ENCODE results near the gene HJV.

The HJV gene

DNA sequence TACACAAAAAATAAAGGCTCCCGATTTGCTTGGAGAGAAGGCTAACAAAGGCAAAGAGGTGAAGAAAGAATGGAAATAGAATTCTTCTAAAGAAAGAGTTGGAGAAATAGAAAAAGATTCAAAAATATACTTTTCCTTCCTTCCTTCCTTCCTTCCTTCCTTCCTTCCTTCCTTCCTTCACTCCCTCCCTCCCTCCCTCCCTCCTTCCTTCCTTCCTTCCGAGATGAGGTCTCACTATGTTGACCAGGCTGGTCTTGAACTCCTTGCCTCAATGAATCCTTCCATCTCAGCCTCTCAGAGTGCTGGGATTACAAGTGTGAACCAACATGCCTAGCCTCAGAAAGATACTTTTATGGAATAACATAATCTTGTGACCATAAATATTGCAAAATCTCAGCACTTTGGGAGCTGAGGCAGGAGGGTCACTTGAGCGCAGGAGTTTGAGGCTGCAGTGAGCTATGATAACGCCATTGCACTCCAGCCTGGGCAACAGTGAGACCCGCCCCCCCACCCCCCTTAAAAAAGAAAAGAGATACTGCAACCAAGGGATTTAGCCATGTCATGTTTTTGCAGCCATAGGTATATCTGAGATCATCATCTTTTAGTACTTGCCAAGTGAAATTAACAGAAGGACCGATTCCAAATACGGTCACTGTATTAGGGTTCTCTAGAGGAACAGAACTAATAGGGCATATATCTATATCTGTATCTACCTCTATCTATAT, 1.0 kb upstream of the HJV start:
- TF ChIP-seq, protein P1, sequence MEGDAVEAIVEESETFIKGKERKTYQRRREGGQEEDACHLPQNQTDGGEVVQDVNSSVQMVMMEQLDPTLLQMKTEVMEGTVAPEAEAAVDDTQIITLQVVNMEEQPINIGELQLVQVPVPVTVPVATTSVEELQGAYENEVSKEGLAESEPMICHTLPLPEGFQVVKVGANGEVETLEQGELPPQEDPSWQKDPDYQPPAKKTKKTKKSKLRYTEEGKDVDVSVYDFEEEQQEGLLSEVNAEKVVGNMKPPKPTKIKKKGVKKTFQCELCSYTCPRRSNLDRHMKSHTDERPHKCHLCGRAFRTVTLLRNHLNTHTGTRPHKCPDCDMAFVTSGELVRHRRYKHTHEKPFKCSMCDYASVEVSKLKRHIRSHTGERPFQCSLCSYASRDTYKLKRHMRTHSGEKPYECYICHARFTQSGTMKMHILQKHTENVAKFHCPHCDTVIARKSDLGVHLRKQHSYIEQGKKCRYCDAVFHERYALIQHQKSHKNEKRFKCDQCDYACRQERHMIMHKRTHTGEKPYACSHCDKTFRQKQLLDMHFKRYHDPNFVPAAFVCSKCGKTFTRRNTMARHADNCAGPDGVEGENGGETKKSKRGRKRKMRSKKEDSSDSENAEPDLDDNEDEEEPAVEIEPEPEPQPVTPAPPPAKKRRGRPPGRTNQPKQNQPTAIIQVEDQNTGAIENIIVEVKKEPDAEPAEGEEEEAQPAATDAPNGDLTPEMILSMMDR (conservative IDR thresholded peaks at IDR 0.05): no peak
- TF ChIP-seq ZFX (IDR thresholded peaks at IDR 0.05): no peak
- no peak overlapping the region for H3K27ac ChIP-seq

DNA sequence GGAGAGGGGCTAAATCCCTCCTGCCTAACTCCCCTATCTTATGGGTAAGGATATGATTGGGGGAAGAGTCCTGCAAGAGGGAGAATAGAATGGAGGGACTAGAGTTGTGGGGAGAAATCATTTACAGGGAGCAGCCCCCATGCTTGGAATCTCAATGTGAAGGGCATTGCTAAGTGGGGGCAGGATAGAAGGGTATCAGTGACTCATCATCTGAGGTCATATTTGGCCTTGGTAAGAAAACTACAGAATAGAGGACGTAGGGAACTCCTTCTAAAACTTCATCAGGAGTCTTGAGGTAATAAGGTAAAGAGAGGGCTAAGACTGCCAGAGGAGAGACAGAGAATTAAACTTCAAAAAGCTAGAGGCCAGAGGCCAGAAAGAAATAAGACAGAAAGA, 487 bp downstream of the HJV start:
- TF ChIP-seq, protein P1 (conservative IDR thresholded peaks at IDR 0.05): no peak
- no peak for TF ChIP-seq ZFX (IDR thresholded peaks at IDR 0.05)
- H3K27ac ChIP-seq: no peak overlapping the region

DNA sequence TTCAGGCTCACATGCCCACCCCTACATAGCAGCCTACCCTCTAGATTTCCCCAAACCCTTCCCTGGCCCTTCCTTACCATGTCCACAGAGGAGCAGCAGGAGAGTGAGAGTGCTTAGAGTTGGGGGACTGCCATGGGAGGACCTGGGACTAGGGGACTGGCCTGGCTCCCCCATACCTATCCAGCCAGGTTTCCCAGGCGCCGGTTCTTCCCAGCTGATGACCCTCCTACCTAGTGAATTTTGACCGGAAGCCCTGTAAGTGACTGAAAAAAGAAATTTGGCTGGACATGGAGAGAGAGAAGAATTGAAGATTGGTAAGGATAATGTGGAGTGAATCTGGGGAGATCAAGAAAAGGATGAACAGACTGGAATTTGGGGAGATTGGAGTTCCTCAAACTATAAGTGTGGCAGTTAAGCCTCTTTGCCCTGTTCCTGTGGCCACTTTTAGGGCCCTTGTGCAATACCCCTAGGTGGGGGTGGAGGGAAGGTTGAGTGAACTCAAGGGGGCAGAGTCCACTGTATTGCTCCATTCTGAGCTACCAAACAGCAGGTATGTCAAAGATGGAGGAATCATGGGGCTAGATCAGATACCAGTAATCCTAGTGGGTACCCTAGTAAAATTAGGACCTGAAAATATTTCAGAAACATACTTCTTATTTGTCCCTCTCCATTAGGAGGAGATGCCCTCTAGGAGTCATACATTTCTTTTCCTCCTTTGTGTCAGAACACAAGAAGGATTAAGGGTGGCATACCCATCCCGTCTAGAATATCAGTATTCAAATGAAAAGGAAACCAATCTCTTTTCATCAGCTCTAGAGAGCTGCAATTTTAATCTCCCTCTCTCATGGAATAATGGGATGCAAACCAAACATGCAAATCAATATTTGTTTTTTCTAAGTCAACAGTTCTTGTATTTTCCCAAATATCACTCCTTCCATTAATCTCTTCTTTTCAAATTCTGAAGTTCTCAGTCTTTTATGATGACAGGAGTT, 1.2 kb downstream of the HJV start:
- TF ChIP-seq, protein P1 (conservative IDR thresholded peaks at IDR 0.05): no peak
- TF ChIP-seq ZFX (IDR thresholded peaks at IDR 0.05): no peak

DNA sequence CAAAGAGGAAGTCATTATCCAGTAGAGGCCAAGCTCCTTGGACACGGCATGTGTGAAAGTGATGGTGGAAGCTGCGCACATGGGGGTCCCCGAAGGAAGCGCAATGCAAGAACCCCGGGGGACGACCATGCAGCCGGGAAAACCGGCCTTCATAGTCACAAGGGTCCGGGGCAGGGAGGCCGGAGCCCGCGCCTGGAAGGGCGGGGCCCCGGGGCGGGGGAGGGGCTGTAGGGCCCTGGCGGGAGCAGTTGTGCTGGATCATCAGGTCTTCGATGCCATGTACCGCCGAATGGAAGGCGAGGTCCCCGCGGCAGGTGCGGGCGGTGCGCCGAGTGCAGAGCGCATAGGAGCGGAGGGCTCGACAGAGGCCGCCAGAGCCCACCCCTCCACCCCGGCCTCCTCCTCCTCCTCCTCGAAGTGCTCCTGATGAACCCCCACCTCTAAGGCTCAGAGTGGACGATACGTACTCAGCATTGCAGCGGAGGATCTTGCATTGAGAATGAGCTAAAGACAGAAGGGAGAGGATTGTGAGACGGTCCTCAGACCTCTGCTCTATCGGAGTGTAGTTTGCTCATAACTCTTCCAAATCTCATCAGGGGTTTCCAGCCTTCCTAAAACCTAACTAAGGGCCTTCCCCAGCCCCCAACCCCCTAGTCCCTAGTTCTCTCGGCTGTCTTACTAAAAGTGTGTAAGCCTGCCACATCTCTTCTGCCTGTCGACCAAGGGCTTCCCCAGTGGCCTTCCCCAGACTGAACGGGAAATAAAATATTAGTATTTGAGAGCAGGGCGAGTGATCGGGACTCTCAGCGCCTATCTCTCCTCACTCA, 2.1 kb downstream of the HJV start:
- no peak overlapping the region for H3K27ac ChIP-seq
- TF ChIP-seq, protein P1 (conservative IDR thresholded peaks at IDR 0.05): no peak
- no peak for TF ChIP-seq ZFX (IDR thresholded peaks at IDR 0.05)

More for the DNA sequence above, 1.2 kb downstream of the HJV start:
- no peak overlapping the region for H3K27ac ChIP-seq

DNA sequence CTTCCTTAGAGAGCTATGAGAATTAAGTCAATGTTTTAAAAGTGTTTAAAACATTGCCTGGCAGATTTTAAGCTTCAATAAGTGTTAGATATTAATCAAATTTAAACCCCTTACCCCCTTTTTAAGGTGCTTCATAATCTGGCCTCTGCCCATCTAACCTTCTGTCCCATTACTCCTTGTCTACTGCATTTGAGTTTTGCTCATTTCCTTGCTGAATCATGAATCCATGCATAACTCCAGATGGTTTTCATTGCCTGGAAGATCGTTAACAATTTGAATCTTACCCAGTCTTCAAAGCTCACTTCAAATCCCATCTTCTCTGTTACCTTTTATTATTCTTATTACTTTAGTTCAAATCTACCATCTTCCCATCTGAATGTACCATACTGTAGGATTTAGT, 4.6 kb downstream of the HJV start:
- TF ChIP-seq, protein P1 (conservative IDR thresholded peaks at IDR 0.05): no peak
- TF ChIP-seq ZFX (IDR thresholded peaks at IDR 0.05): no peak
- H3K27ac ChIP-seq: no peak overlapping the region

DNA sequence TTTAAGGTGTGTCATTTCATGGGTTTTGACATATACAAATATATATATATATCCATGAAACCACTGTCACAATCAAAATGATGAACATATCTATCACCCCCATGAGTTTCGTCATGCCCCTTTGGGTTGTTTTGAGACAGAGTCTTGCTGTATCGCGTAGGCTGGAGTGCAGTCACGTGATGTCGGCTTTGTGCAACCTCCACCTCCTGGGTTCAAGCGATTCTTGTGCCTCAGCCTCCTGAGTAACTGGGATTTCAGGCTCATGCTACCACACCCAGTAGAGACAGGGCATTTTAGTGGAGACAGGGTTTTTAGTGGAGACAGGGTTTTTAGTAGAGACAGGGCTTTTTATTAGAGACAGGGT, 8.0 kb downstream of the HJV start:
- no peak overlapping the region for H3K27ac ChIP-seq
- TF ChIP-seq ZFX (IDR thresholded peaks at IDR 0.05): no peak
- TF ChIP-seq, protein P1 (conservative IDR thresholded peaks at IDR 0.05): no peak
